HCT116 (cell line): ENCODE measurements around the gene TLE6.

Experiments used
- CTCF ChIP-seq, 3 experiments: fragments of 200-600 bp in 1 of 3; sonication (generic) in 1 of 3; IDR thresholded peaks in 2 of 3; conservative IDR thresholded peaks in 1 of 3; 2 replicates each; pipeline ENCODE4 v1.5.1; 2012 to 2017; ENCODE audit warnings: low read depth in 2 of 3, low read length in 2 of 3, antibody characterized with exemption in 1 of 3, borderline replicate concordance in 1 of 3, control low read depth in 1 of 3, mild to moderate bottlenecking in 1 of 3, mixed read lengths in 1 of 3, mixed run types in 1 of 3, moderate library complexity in 1 of 3; ENCODE audit not compliant: insufficient read depth in 1 of 3
- POLR2A ChIP-seq: IDR thresholded peaks from 2 replicates; pipeline ENCODE4 v1.7.0; 2011; ENCODE audit warnings: borderline replicate concordance; ENCODE audit not compliant: insufficient read depth, insufficient read length; ENCODE audit errors: extremely low read depth
- POLR2AphosphoS5 ChIP-seq: IDR thresholded peaks from 2 replicates; pipeline ENCODE4 v1.6.1; 2011; ENCODE audit warnings: mild to moderate bottlenecking, low read depth, low read length, moderate library complexity
- RAD21 ChIP-seq: IDR thresholded peaks from 2 replicates; pipeline ENCODE4 v1.6.1; 2012; ENCODE audit warnings: low read depth, mild to moderate bottlenecking
- YY1 ChIP-seq: IDR thresholded peaks from 2 replicates; pipeline ENCODE4 v1.6.1; 2011; ENCODE audit warnings: low read length, low read depth, moderate library complexity, mild to moderate bottlenecking; ENCODE audit not compliant: insufficient replicate concordance; ENCODE audit errors: extremely low read depth
- ZFX ChIP-seq: fragments of 450-650 bp; IDR thresholded peaks from 2 replicates; pipeline ENCODE4 v1.6.1; 2017

DNA sequence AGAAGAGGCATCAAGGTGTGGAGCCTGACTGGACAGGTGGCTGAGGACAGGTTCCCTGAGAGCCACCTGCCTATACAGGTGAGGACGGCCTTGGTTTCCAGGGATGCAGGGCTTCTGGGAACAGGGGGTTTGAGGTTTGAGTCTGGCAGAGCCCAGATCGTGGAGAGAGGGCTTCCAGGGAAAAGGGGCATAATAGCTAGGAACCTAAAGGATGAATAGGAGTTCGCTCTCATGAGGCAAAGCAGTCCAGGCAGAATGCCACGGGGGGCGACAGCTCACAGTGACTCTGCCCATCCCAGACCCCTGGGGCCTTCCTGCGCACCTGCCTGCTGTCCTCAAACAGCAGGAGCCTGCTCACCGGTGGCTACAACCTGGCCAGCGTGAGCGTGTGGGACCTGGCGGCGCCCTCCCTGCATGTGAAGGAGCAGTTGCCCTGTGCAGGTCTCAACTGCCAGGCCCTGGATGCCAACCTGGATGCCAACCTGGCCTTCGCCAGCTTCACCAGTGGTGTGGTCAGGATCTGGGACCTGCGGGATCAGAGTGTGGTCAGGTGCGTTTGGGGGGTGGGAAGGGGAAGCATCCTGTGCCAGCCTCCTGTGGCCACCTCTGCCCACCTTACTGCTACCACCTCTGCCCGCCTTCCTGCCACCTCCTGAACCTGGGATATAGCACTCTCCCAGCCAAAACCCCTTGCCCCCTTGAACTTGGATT, 12.0 kb downstream of the TLE6 start:
- no peak for TF ChIP-seq CTCF (IDR thresholded peaks at IDR 0.05 in 2 of 3, conservative IDR thresholded peaks at IDR 0.05 in 1 of 3; ENCODE audit: borderline replicate concordance in 1 of 3, insufficient read depth in 1 of 3, low read depth in 2 of 3, low read length in 2 of 3)
- TF ChIP-seq POLR2A = no peak
- no peak for TF ChIP-seq ZFX
- no peak for TF ChIP-seq YY1
- no peak for TF ChIP-seq RAD21
- TF ChIP-seq POLR2AphosphoS5 = no peak
